Measurements from ENCODE around the gene ANAPC7.
"Not testable (repeated sequence)": the region's sequence is repeated elsewhere in the genome, so short reads cannot be mapped to it uniquely, and the experiment has no call there.

ANAPC7 gene

DNA sequence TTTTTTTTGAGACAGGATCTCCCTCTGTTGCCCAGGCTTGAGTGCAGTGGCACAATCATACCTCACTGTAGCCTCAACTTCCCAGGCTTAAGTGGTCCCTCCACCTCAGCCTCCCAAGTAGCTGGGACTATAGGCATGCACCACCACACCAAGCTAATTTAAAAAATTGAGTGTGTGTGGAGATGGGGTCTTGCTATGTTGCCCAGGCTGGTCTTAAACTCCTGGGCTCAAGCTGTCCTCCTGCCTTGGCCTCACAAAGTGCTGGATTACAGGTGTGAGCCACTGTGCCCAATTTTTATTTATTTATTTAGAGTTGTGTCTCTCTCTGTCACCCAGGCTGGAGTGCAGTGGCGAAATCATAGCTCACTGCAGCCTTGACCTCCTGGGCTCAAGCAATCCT lies 17.1 kb upstream of the ANAPC7 start:
- not testable (repeated sequence) for H2AK5ac ChIP-seq (ENCODE audit: low read length, severe bottlenecking); H2AFZ ChIP-seq (ENCODE audit: low read depth, low read length); H3K27ac ChIP-seq (ENCODE audit: low read length, poor library complexity, severe bottlenecking); H2BK5ac ChIP-seq (ENCODE audit: low read depth, low read length, poor library complexity, severe bottlenecking); H3K79me1 ChIP-seq (replicated peaks; ENCODE audit: low read length, poor library complexity, severe bottlenecking); H3K27me3 ChIP-seq (ENCODE audit: control insufficient read depth in 1 of 2, insufficient read depth in 1 of 2, low read length in 2 of 2); H3K9ac ChIP-seq (ENCODE audit: low read length); H2BK120ac ChIP-seq (ENCODE audit: low read depth, low read length); H3K4me3 ChIP-seq (ENCODE audit: insufficient read depth in 1 of 2, low read depth in 1 of 2, low read length in 2 of 2); H3K9me3 ChIP-seq (ENCODE audit: control insufficient read depth, low read length); H2BK12ac ChIP-seq (ENCODE audit: low read length in 2 of 2); H3K23ac ChIP-seq (ENCODE audit: low read length in 2 of 2); H3K18ac ChIP-seq (ENCODE audit: low read depth in 1 of 2, low read length in 2 of 2); H3K14ac ChIP-seq (ENCODE audit: low read length in 2 of 2); H3K36me3 ChIP-seq (ENCODE audit: control insufficient read depth in 1 of 2, insufficient read depth in 2 of 2, low read depth in 1 of 2, low read length in 2 of 2); H2BK15ac ChIP-seq (ENCODE audit: low read depth, poor library complexity, severe bottlenecking); H3K4me2 ChIP-seq (ENCODE audit: low read length, poor library complexity, severe bottlenecking); H3K4ac ChIP-seq (ENCODE audit: low read depth in 1 of 2, low read length in 2 of 2); H4K91ac ChIP-seq (ENCODE audit: low read length); H4K8ac ChIP-seq (ENCODE audit: low read length); H3K4me1 ChIP-seq (ENCODE audit: control insufficient read depth, insufficient read depth, low read depth, low read length); DNase-seq
- WGBS, result 100% methylated on average over 1 of the region's 1 CpG

DNA sequence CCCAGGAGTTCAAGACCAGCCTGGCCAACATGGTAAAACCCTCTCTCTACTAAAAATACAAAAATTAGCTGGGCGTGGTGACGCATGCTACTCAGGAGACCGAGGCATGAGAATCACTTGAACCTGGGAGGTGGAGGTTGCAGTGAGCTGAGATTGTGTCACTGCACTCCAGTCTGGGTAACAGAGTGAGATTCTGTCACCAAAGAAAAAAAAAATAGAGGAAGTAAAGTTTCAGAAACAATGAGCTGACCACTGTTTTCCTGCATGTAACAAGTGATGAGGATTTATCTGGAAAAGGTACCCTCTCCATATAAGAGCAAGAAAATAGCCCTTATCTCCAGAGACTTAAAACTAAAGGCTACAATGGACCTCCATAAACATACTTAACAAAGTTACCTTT lies 13.6 kb upstream of the ANAPC7 start:
- H3K4me3 ChIP-seq (ENCODE audit: insufficient read depth in 1 of 2, low read depth in 1 of 2, low read length in 2 of 2); H3K27ac ChIP-seq (ENCODE audit: low read length, poor library complexity, severe bottlenecking); H2BK120ac ChIP-seq (ENCODE audit: low read depth, low read length); H2AFZ ChIP-seq (ENCODE audit: low read depth, low read length); H3K9me3 ChIP-seq (ENCODE audit: control insufficient read depth, low read length); H3K9ac ChIP-seq (ENCODE audit: low read length); H3K4ac ChIP-seq (ENCODE audit: low read depth in 1 of 2, low read length in 2 of 2); H3K4me2 ChIP-seq (ENCODE audit: low read length, poor library complexity, severe bottlenecking); H3K79me1 ChIP-seq (replicated peaks; ENCODE audit: low read length, poor library complexity, severe bottlenecking); H3K27me3 ChIP-seq (ENCODE audit: control insufficient read depth in 1 of 2, insufficient read depth in 1 of 2, low read length in 2 of 2); H3K36me3 ChIP-seq (ENCODE audit: control insufficient read depth in 1 of 2, insufficient read depth in 2 of 2, low read depth in 1 of 2, low read length in 2 of 2); H3K4me1 ChIP-seq (ENCODE audit: control insufficient read depth, insufficient read depth, low read depth, low read length); H2AK5ac ChIP-seq (ENCODE audit: low read length, severe bottlenecking); H4K91ac ChIP-seq (ENCODE audit: low read length); H3K14ac ChIP-seq (ENCODE audit: low read length in 2 of 2); DNase-seq; H2BK12ac ChIP-seq (ENCODE audit: low read length in 2 of 2); H2BK5ac ChIP-seq (ENCODE audit: low read depth, low read length, poor library complexity, severe bottlenecking); H3K18ac ChIP-seq (ENCODE audit: low read depth in 1 of 2, low read length in 2 of 2); H3K23ac ChIP-seq (ENCODE audit: low read length in 2 of 2); H2BK15ac ChIP-seq (ENCODE audit: low read depth, poor library complexity, severe bottlenecking); H4K8ac ChIP-seq (ENCODE audit: low read length): not testable (repeated sequence)
- 94% methylated on average over 3 of the region's 3 CpGs for WGBS

- not testable (repeated sequence) for DNase-seq; H3K9ac ChIP-seq (ENCODE audit: low read length); H3K79me1 ChIP-seq (replicated peaks; ENCODE audit: low read length, poor library complexity, severe bottlenecking); H3K14ac ChIP-seq (ENCODE audit: low read length in 2 of 2); H3K23ac ChIP-seq (ENCODE audit: low read length in 2 of 2); H3K4me2 ChIP-seq (ENCODE audit: low read length, poor library complexity, severe bottlenecking); H2BK15ac ChIP-seq (ENCODE audit: low read depth, poor library complexity, severe bottlenecking); H2BK12ac ChIP-seq (ENCODE audit: low read length in 2 of 2); H2BK120ac ChIP-seq (ENCODE audit: low read depth, low read length); H2AK5ac ChIP-seq (ENCODE audit: low read length, severe bottlenecking); H3K18ac ChIP-seq (ENCODE audit: low read depth in 1 of 2, low read length in 2 of 2); H2AFZ ChIP-seq (ENCODE audit: low read depth, low read length); H3K4ac ChIP-seq (ENCODE audit: low read depth in 1 of 2, low read length in 2 of 2); H4K8ac ChIP-seq (ENCODE audit: low read length); H3K4me3 ChIP-seq (ENCODE audit: insufficient read depth in 1 of 2, low read depth in 1 of 2, low read length in 2 of 2); H3K36me3 ChIP-seq (ENCODE audit: control insufficient read depth in 1 of 2, insufficient read depth in 2 of 2, low read depth in 1 of 2, low read length in 2 of 2); H2BK5ac ChIP-seq (ENCODE audit: low read depth, low read length, poor library complexity, severe bottlenecking); H4K91ac ChIP-seq (ENCODE audit: low read length); H3K27ac ChIP-seq (ENCODE audit: low read length, poor library complexity, severe bottlenecking); H3K4me1 ChIP-seq (ENCODE audit: control insufficient read depth, insufficient read depth, low read depth, low read length); H3K27me3 ChIP-seq (ENCODE audit: control insufficient read depth in 1 of 2, insufficient read depth in 1 of 2, low read length in 2 of 2); H3K9me3 ChIP-seq (ENCODE audit: control insufficient read depth, low read length)
- WGBS, result 90% methylated on average over 6 of the region's 6 CpGs
These were observed 6.6 kb upstream of the ANAPC7 start for GRCh38 chr12:110410086-110410485.

DNA sequence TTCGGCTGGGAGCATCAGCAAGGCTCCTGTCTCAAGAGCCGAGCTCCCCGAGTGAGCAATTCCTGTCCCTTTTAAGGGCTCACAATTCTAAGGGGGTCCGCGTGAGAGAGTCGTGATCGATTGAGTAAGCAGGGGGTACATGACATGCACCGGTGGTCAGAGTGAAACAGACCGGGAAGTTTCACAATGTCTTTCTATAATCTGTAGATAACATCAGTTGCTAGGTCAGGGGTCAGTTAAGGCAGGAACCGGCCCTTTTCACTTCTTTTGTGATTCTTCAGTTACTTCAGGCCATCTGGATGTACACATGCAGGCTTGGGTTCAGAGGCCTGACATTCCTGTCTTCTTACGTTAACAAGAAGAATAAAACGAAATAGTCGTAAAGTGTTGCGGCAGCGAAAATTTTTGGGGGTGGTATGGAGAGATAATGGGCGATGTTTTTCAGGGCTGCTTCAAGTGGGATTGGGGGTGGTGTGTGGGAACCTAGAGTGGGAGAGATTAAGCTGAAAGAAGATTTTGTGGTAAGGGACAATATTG lies 1.7 kb upstream of the ANAPC7 start:
- not testable (repeated sequence) for H2BK15ac ChIP-seq (ENCODE audit: low read depth, poor library complexity, severe bottlenecking); H2BK12ac ChIP-seq (ENCODE audit: low read length in 2 of 2); H2AK5ac ChIP-seq (ENCODE audit: low read length, severe bottlenecking); H3K14ac ChIP-seq (ENCODE audit: low read length in 2 of 2); H3K9me3 ChIP-seq (ENCODE audit: control insufficient read depth, low read length); H3K79me1 ChIP-seq (replicated peaks; ENCODE audit: low read length, poor library complexity, severe bottlenecking); H3K9ac ChIP-seq (ENCODE audit: low read length); DNase-seq; H4K91ac ChIP-seq (ENCODE audit: low read length); H3K4ac ChIP-seq (ENCODE audit: low read depth in 1 of 2, low read length in 2 of 2); H3K18ac ChIP-seq (ENCODE audit: low read depth in 1 of 2, low read length in 2 of 2); H2BK5ac ChIP-seq (ENCODE audit: low read depth, low read length, poor library complexity, severe bottlenecking); H3K27ac ChIP-seq (ENCODE audit: low read length, poor library complexity, severe bottlenecking); H3K4me1 ChIP-seq (ENCODE audit: control insufficient read depth, insufficient read depth, low read depth, low read length); H2AFZ ChIP-seq (ENCODE audit: low read depth, low read length); H2BK120ac ChIP-seq (ENCODE audit: low read depth, low read length); H3K27me3 ChIP-seq (ENCODE audit: control insufficient read depth in 1 of 2, insufficient read depth in 1 of 2, low read length in 2 of 2); H3K23ac ChIP-seq (ENCODE audit: low read length in 2 of 2); H3K4me2 ChIP-seq (ENCODE audit: low read length, poor library complexity, severe bottlenecking); H3K4me3 ChIP-seq (ENCODE audit: insufficient read depth in 1 of 2, low read depth in 1 of 2, low read length in 2 of 2)
- H4K8ac ChIP-seq (ENCODE audit: low read length), result peak overlapping the region; percentile 64
- 95% methylated on average over 16 of the region's 16 CpGs for WGBS
- peaks cover 8 to 13% of the 10 kb centered on the region in 2 experiments for H3K36me3 ChIP-seq (ENCODE audit: control insufficient read depth in 1 of 2, insufficient read depth in 2 of 2, low read depth in 1 of 2, low read length in 2 of 2)
